ENCODE measurements around the gene GRAMD2B.

DNA sequence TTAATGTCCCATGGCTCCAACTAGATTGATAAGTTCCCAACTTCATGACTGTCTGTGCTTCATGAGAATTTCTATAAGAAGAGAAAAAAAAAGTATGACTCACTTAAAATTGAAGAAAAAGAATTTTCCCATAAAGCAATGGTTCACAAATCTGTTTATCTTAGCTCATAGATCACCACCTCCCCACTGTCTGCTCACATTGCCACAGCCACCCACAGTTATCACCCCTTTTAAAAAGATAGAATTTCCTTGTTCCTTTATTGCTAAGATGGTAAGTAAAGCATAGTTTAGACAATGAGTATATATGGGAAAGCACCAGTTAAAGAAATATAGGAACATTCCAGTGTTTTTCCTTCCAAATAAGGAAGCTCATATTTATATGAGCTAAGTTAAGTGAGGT, 104.7 kb downstream of the GRAMD2B start:
- TF ChIP-seq, protein P1, sequence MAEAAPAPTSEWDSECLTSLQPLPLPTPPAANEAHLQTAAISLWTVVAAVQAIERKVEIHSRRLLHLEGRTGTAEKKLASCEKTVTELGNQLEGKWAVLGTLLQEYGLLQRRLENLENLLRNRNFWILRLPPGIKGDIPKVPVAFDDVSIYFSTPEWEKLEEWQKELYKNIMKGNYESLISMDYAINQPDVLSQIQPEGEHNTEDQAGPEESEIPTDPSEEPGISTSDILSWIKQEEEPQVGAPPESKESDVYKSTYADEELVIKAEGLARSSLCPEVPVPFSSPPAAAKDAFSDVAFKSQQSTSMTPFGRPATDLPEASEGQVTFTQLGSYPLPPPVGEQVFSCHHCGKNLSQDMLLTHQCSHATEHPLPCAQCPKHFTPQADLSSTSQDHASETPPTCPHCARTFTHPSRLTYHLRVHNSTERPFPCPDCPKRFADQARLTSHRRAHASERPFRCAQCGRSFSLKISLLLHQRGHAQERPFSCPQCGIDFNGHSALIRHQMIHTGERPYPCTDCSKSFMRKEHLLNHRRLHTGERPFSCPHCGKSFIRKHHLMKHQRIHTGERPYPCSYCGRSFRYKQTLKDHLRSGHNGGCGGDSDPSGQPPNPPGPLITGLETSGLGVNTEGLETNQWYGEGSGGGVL (tag by site-specific recombination; IDR thresholded peaks at IDR 0.05), result no peak
- TF ChIP-seq, protein P2, sequence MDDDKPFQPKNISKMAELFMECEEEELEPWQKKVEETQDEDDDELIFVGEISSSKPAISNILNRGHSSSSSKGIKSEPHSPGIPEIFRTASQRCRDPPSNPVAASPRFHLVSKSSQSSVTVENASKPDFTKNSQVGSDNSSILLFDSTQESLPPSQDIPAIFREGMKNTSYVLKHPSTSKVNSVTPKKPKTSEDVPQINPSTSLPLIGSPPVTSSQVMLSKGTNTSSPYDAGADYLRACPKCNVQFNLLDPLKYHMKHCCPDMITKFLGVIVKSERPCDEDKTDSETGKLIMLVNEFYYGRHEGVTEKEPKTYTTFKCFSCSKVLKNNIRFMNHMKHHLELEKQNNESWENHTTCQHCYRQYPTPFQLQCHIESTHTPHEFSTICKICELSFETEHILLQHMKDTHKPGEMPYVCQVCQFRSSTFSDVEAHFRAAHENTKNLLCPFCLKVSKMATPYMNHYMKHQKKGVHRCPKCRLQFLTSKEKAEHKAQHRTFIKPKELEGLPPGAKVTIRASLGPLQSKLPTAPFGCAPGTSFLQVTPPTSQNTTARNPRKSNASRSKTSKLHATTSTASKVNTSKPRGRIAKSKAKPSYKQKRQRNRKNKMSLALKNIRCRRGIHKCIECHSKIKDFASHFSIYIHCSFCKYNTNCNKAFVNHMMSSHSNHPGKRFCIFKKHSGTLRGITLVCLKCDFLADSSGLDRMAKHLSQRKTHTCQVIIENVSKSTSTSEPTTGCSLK (tag by site-specific recombination; IDR thresholded peaks at IDR 0.05), result no peak
- TF ChIP-seq, protein P3, sequence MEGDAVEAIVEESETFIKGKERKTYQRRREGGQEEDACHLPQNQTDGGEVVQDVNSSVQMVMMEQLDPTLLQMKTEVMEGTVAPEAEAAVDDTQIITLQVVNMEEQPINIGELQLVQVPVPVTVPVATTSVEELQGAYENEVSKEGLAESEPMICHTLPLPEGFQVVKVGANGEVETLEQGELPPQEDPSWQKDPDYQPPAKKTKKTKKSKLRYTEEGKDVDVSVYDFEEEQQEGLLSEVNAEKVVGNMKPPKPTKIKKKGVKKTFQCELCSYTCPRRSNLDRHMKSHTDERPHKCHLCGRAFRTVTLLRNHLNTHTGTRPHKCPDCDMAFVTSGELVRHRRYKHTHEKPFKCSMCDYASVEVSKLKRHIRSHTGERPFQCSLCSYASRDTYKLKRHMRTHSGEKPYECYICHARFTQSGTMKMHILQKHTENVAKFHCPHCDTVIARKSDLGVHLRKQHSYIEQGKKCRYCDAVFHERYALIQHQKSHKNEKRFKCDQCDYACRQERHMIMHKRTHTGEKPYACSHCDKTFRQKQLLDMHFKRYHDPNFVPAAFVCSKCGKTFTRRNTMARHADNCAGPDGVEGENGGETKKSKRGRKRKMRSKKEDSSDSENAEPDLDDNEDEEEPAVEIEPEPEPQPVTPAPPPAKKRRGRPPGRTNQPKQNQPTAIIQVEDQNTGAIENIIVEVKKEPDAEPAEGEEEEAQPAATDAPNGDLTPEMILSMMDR (tag by site-specific recombination; IDR thresholded peaks at IDR 0.05), result no peak
- TF ChIP-seq ZNF530 (tag by site-specific recombination; IDR thresholded peaks at IDR 0.05; ENCODE audit: low read depth) (no peak), ZNF274 (IDR thresholded peaks at IDR 0.05; ENCODE audit: low read length) (no peak), ZNF274 (tag by site-specific recombination; IDR thresholded peaks at IDR 0.05; ENCODE audit: borderline replicate concordance) (no peak), ZBTB1 (tag by site-specific recombination; IDR thresholded peaks at IDR 0.05) (no peak), ZNF350 (tag by site-specific recombination; IDR thresholded peaks at IDR 0.05) (no peak), ZNF707 (tag by site-specific recombination; IDR thresholded peaks at IDR 0.05) (no peak), ZNF626 (tag by site-specific recombination; IDR thresholded peaks at IDR 0.05) (no peak), ZNF133 (tag by site-specific recombination; IDR thresholded peaks at IDR 0.05) (no peak), ZNF10 (tag by site-specific recombination; IDR thresholded peaks at IDR 0.05) (no peak)

All from HEK293 (cell line).